SK-N-SH (cell line): ENCODE data around the gene NCAPD3. TPM values are rescaled to one million over a fixed set of nuclear protein-coding genes. Genes with fewer than 3 reads are reported as not detected.

ENCODE experiments used
- CTCF ChIA-PET: fragments of 300-600, 350-600 bp; formaldehyde crosslinking; extraction: SDS; loops from one replicate; lab custom pipeline; 2021; lab: Yijun Ruan, JAX
- POLR2A ChIA-PET: fragments of 350-600 bp; sonication (Branson Sonifier 250); formaldehyde crosslinking; extraction: SDS; loops from one replicate; lab custom pipeline; 2020; ENCODE audit warnings: antibody characterized with exemption, inconsistent platforms; lab: Yijun Ruan, JAX
- DNase-seq: peaks from one replicate; pipeline ENCODE4 v3.0.0; 2012
- H2AFZ ChIP-seq: fragments of 200-600 bp; sonication (generic); 2 replicates; pipeline ENCODE4 v1.8.1; 2016; ENCODE audit warnings: antibody characterized with exemption, mild to moderate bottlenecking, low read depth
- H3F3A ChIP-seq: fragments of 200-600 bp; sonication (generic); replicated peaks from 2 replicates; pipeline ENCODE3; 2016; ENCODE audit warnings: antibody characterized with exemption, mild to moderate bottlenecking; ENCODE audit not compliant: insufficient read depth
- H3K27ac ChIP-seq, 2 experiments: fragments of 200-500 bp in 1 of 2; fragments of 200-600 bp in 1 of 2; sonication (Bioruptor generic) in 1 of 2; sonication (generic), shearing (Covaris generic) in 1 of 2; 2 replicates each; pipeline versions ENCODE4 v1.5.1 to v1.6.1; 2014 to 2016; ENCODE audit warnings: low read depth in 2 of 2, inconsistent platforms in 1 of 2, low read length in 1 of 2, mild to moderate bottlenecking in 1 of 2, mixed read lengths in 1 of 2
- H3K27me3 ChIP-seq: fragments of 200-600 bp; sonication (generic), shearing (Covaris generic); 2 replicates; pipeline ENCODE4 v1.6.1; 2016; ENCODE audit warnings: mixed run types; ENCODE audit not compliant: insufficient read depth
- H3K36me3 ChIP-seq, 2 experiments: fragments of 200-500 bp in 1 of 2; fragments of 200-600 bp in 1 of 2; sonication (Bioruptor generic) in 1 of 2; sonication (generic) in 1 of 2; replicated peaks in 1 of 2; 2 replicates each; pipeline versions ENCODE3 to v1.5.1; 2014 to 2016; ENCODE audit warnings: low read length in 1 of 2, mild to moderate bottlenecking in 1 of 2; ENCODE audit not compliant: insufficient read depth in 2 of 2, control insufficient read depth in 1 of 2
- H3K4me1 ChIP-seq, 2 experiments: fragments of 200-500 bp in 1 of 2; fragments of 200-600 bp in 1 of 2; sonication (Bioruptor generic) in 1 of 2; sonication (generic), shearing (Covaris generic) in 1 of 2; 2 replicates each; pipeline versions ENCODE4 v1.5.1 to v1.6.1; 2014 to 2016; ENCODE audit warnings: low read depth in 1 of 2, low read length in 1 of 2, mixed run types in 1 of 2; ENCODE audit not compliant: insufficient read depth in 2 of 2, control insufficient read depth in 1 of 2
- H3K4me2 ChIP-seq: fragments of 200-600 bp; sonication (generic), shearing (Covaris generic); 2 replicates; pipeline ENCODE4 v1.6.1; 2017; ENCODE audit warnings: mixed run types
- H3K4me3 ChIP-seq, 2 experiments: fragments of 200-500 bp in 1 of 2; fragments of 200-600 bp in 1 of 2; sonication (Bioruptor generic) in 1 of 2; sonication (generic), shearing (Covaris generic) in 1 of 2; 2 replicates each; pipeline versions ENCODE4 v1.5.1 to v1.8.1; 2014 to 2016; ENCODE audit warnings: low read depth in 2 of 2, inconsistent platforms in 1 of 2, low read length in 1 of 2, mild to moderate bottlenecking in 1 of 2, mixed read lengths in 1 of 2, moderate library complexity in 1 of 2
- H3K79me2 ChIP-seq: fragments of 200-600 bp; sonication (generic); 2 replicates; pipeline ENCODE4 v1.8.1; 2017; ENCODE audit warnings: mild to moderate bottlenecking; ENCODE audit not compliant: insufficient read depth
- H3K9ac ChIP-seq: fragments of 200-600 bp; sonication (generic); 2 replicates; pipeline ENCODE4 v1.6.1; 2017; ENCODE audit warnings: mixed run types
- H3K9me2 ChIP-seq: fragments of 200-600 bp; sonication (generic); 2 replicates; pipeline ENCODE4 v1.6.1; 2017; ENCODE audit warnings: mixed run types
- H3K9me3 ChIP-seq: fragments of 200-600 bp; sonication (generic); 2 replicates; pipeline ENCODE4 v1.6.1; 2017; ENCODE audit warnings: mixed run types, mild to moderate bottlenecking, moderate library complexity
- H4K20me1 ChIP-seq: fragments of 200-600 bp; sonication (generic); 2 replicates; pipeline ENCODE4 v1.6.1; 2017; ENCODE audit warnings: mild to moderate bottlenecking, mixed run types; ENCODE audit not compliant: insufficient read depth
- CHD2 ChIP-seq: fragments of 150-350 bp; IDR thresholded peaks from 2 replicates; pipeline ENCODE4 v1.6.1; 2018; ENCODE audit warnings: low read length; ENCODE audit not compliant: partially characterized antibody
- ELF1 ChIP-seq: IDR thresholded peaks from 2 replicates; pipeline ENCODE4 v1.4.0; 2012
- EP300 ChIP-seq, 2 experiments: IDR thresholded peaks; 2 replicates each; pipeline versions ENCODE4 v1.4.0 to v1.6.1; 2012; ENCODE audit warnings: borderline replicate concordance in 1 of 2, low read depth in 1 of 2, low read length in 1 of 2
- FOSL2 ChIP-seq: IDR thresholded peaks from 2 replicates; pipeline ENCODE4 v1.4.0; 2012; ENCODE audit warnings: low read depth, mild to moderate bottlenecking, moderate library complexity, borderline replicate concordance
- FOXJ3 ChIP-seq: sonication (generic); formaldehyde crosslinking; IDR thresholded peaks from 2 replicates; pipeline ENCODE4 v1.5.1; 2020; ENCODE audit warnings: mild to moderate bottlenecking, missing genetic modification reagents
- FOXM1 ChIP-seq: IDR thresholded peaks from 2 replicates; pipeline ENCODE4 v1.4.0; 2012; ENCODE audit warnings: low read depth, mild to moderate bottlenecking
- GABPA ChIP-seq: IDR thresholded peaks from 2 replicates; pipeline ENCODE4 v1.4.0; 2012; ENCODE audit warnings: low read depth, mild to moderate bottlenecking
- IRF3 ChIP-seq: fragments of 150-350 bp; IDR thresholded peaks from 2 replicates; pipeline ENCODE4 v1.6.1; 2016; ENCODE audit warnings: mild to moderate bottlenecking, low read depth, low read length
- MAX ChIP-seq: IDR thresholded peaks from 2 replicates; pipeline ENCODE4 v1.4.0; 2012; ENCODE audit warnings: low read depth
- NFIC ChIP-seq: IDR thresholded peaks from 2 replicates; pipeline ENCODE4 v1.4.0; 2012; ENCODE audit warnings: borderline replicate concordance
- NRF1 ChIP-seq: IDR thresholded peaks from 2 replicates; pipeline ENCODE4 v1.6.1; 2012; ENCODE audit warnings: low read depth, mild to moderate bottlenecking, low read length
- PBX3 ChIP-seq: IDR thresholded peaks from 2 replicates; pipeline ENCODE4; 2012
- RCOR1 ChIP-seq: fragments of 150-350 bp; IDR thresholded peaks from 2 replicates; pipeline ENCODE4 v1.6.1; 2017; ENCODE audit warnings: antibody characterized with exemption, low read length
- RFX5 ChIP-seq: IDR thresholded peaks from 2 replicates; pipeline ENCODE4 v1.6.1; 2012; ENCODE audit warnings: mild to moderate bottlenecking, improper control_type of control experiment, low read length
- SMC3 ChIP-seq: IDR thresholded peaks from 2 replicates; pipeline ENCODE4 v1.6.1; 2012; ENCODE audit warnings: low read depth, low read length, improper control_type of control experiment
- TAF1 ChIP-seq: IDR thresholded peaks from 2 replicates; pipeline ENCODE4 v1.6.1; 2012; ENCODE audit warnings: low read depth, mild to moderate bottlenecking, low read length, moderate library complexity, borderline replicate concordance
- TCF12 ChIP-seq: IDR thresholded peaks from 2 replicates; pipeline ENCODE4 v1.4.0; 2012
- USF2 ChIP-seq: fragments of 150-350 bp; IDR thresholded peaks from 2 replicates; pipeline ENCODE4 v1.6.1; 2017; ENCODE audit warnings: antibody characterized with exemption, low read length, low read depth, borderline replicate concordance
- YY1 ChIP-seq: IDR thresholded peaks from 2 replicates; pipeline ENCODE4 v1.4.0; 2012; ENCODE audit warnings: low read depth, mild to moderate bottlenecking
- WGBS: methylation state at CpG from one replicate; pipeline ENCODE4 v1.1.6; 2017; ENCODE audit warnings: low lambda C conversion rate; 5-methylcytosine and 5-hydroxymethylcytosine counted together
- polyA plus RNA-seq, 3 experiments: library from polyadenylated mRNA; depleted of rRNA; stranded (reverse); fragments of >200 nt; gene quantifications; 2 replicates each; pipeline ENCODE4 v1.2.3, GENCODE V29; 2012

NCAPD3 gene
- polyA plus RNA-seq, 1 of the 3 experiments (the other 2 are of a cell fraction) = 19.5 TPM

GRCh38 chr11:134273317-134273712, 49.5 kb upstream of the NCAPD3 start:
- WGBS = 68% methylated on average over 3 of the region's 3 CpGs
- POLR2A ChIA-PET = interaction anchor here (0.7 kb wide), 1 partner anchor 342 kb away, joined by 3 read pairs; no protein-coding TSS in a partner anchor
- H3K36me3 ChIP-seq = no peaks in the 10 kb centered on the region
- H3K27me3 ChIP-seq = peaks cover 53% of the 10 kb centered on the region
- H3K27ac ChIP-seq = no peak overlapping the region
- no peaks in the 10 kb centered on the region for H3K9me2 ChIP-seq
- H2AFZ ChIP-seq = no peak overlapping the region
- no peaks in the 10 kb centered on the region for H3K9me3 ChIP-seq
- no peak for DNase-seq
- H3K4me3 ChIP-seq = no peak overlapping the region
- no peaks in the 10 kb centered on the region for H4K20me1 ChIP-seq
- H3K4me1 ChIP-seq = peaks cover 0 to 7% of the 10 kb centered on the region in 2 experiments; a peak in 1 of 4 replicates
- CTCF ChIA-PET = interaction anchor here (0.8 to 2.7 kb wide), 6 partner anchors 9 to 133 kb away, joined by 3 to 12 read pairs (median 4); partner anchors contain the start of genes ACAD8 and THYN1
- no peak for TF ChIP-seq GABPA
- no peak for TF ChIP-seq FOSL2
- no peak for TF ChIP-seq SMC3
- TF ChIP-seq TCF12 = no peak
- no peak for TF ChIP-seq EP300 (IDR thresholded peaks at IDR 0.05; ENCODE audit: borderline replicate concordance in 1 of 2, low read depth in 1 of 2, low read length in 1 of 2)
- no peak for TF ChIP-seq IRF3
- TF ChIP-seq USF2 = no peak
- TF ChIP-seq YY1 = no peak
- no peak for TF ChIP-seq ELF1
- no peak for TF ChIP-seq NRF1
- TF ChIP-seq MAX = no peak
- TF ChIP-seq FOXJ3 = no peak
- no peak for TF ChIP-seq FOXM1
- no peak for TF ChIP-seq NFIC
- no peak for TF ChIP-seq CHD2
- TF ChIP-seq RFX5 = no peak
- TF ChIP-seq RCOR1 = no peak
- no peak for TF ChIP-seq PBX3
- no peak for TF ChIP-seq TAF1
- H3K79me2 ChIP-seq = no peaks in the 10 kb centered on the region
- no peak overlapping the region for H3K4me2 ChIP-seq
- no peaks in the 10 kb centered on the region for H3F3A ChIP-seq
- no peak overlapping the region for H3K9ac ChIP-seq
